Mesenchymal stem cell (in vitro differentiated cells and primary cell): ENCODE measurements around the gene BAD.

Experiments
- DNase-seq: peaks from one replicate; pipeline ENCODE4 v3.0.0-alpha.2; 2013
- H2AFZ ChIP-seq: one replicate; pipeline ENCODE4 v1.6.1; 2013; ENCODE audit warnings: low read depth, mild to moderate bottlenecking, control low read depth, inconsistent platforms, low read length, moderate library complexity
- H2AK5ac ChIP-seq: 2 replicates; pipeline ENCODE4 v1.6.1; 2013; ENCODE audit warnings: low read length, moderate library complexity, mild to moderate bottlenecking, inconsistent platforms; ENCODE audit not compliant: severe bottlenecking
- H2BK120ac ChIP-seq: one replicate; pipeline ENCODE4 v1.6.1; 2013; ENCODE audit warnings: low read depth, mild to moderate bottlenecking, inconsistent platforms, low read length, moderate library complexity
- H2BK12ac ChIP-seq, 2 experiments: one replicate each; pipeline ENCODE4 v1.6.1; 2013; ENCODE audit warnings: inconsistent platforms in 2 of 2, low read length in 2 of 2, mild to moderate bottlenecking in 2 of 2, moderate library complexity in 2 of 2, control low read depth in 1 of 2
- H2BK15ac ChIP-seq: one replicate; pipeline ENCODE4 v1.6.1; 2013; ENCODE audit warnings: mild to moderate bottlenecking, low read depth, inconsistent platforms; ENCODE audit not compliant: poor library complexity, severe bottlenecking
- H2BK5ac ChIP-seq: 2 replicates; pipeline ENCODE4 v1.6.1; 2013; ENCODE audit warnings: low read depth, mild to moderate bottlenecking, low read length, control low read depth, inconsistent platforms; ENCODE audit not compliant: poor library complexity, severe bottlenecking
- H3K14ac ChIP-seq, 2 experiments: one replicate each; pipeline ENCODE4 v1.6.1; 2013; ENCODE audit warnings: inconsistent platforms in 2 of 2, low read length in 2 of 2, control low read depth in 1 of 2, mild to moderate bottlenecking in 1 of 2, moderate library complexity in 1 of 2
- H3K18ac ChIP-seq, 2 experiments: one replicate each; pipeline ENCODE4 v1.6.1; 2013; ENCODE audit warnings: inconsistent platforms in 2 of 2, low read length in 2 of 2, control low read depth in 1 of 2, low read depth in 1 of 2, mild to moderate bottlenecking in 1 of 2
- H3K23ac ChIP-seq, 2 experiments: one replicate each; pipeline ENCODE4 v1.6.1; 2013; ENCODE audit warnings: inconsistent platforms in 2 of 2, low read length in 2 of 2, mild to moderate bottlenecking in 2 of 2, moderate library complexity in 2 of 2, control low read depth in 1 of 2
- H3K27ac ChIP-seq: 2 replicates; pipeline ENCODE4 v1.5.1; 2013; ENCODE audit warnings: mild to moderate bottlenecking, moderate library complexity, low read length, control low read depth, inconsistent platforms; ENCODE audit not compliant: poor library complexity, severe bottlenecking
- H3K27me3 ChIP-seq, 2 experiments: 2 replicates each; pipeline versions ENCODE4 v1.6.1 to v1.7.0; 2013; ENCODE audit warnings: low read length in 2 of 2, mild to moderate bottlenecking in 2 of 2, moderate library complexity in 2 of 2, control low read depth in 1 of 2, inconsistent platforms in 1 of 2; ENCODE audit not compliant: control insufficient read depth in 1 of 2, insufficient read depth in 1 of 2
- H3K36me3 ChIP-seq, 2 experiments: 2 replicates each; pipeline versions ENCODE4 v1.6.1 to v1.7.0; 2013; ENCODE audit warnings: low read length in 2 of 2, control low read depth in 1 of 2, inconsistent platforms in 1 of 2, low read depth in 1 of 2, mild to moderate bottlenecking in 1 of 2; ENCODE audit not compliant: insufficient read depth in 2 of 2, control insufficient read depth in 1 of 2
- H3K4ac ChIP-seq, 2 experiments: one replicate each; pipeline ENCODE4 v1.6.1; 2013; ENCODE audit warnings: inconsistent platforms in 2 of 2, low read length in 2 of 2, mild to moderate bottlenecking in 2 of 2, moderate library complexity in 2 of 2, control low read depth in 1 of 2, low read depth in 1 of 2
- H3K4me1 ChIP-seq: 2 replicates; pipeline ENCODE4 v1.6.1; 2013; ENCODE audit warnings: low read depth, low read length, control low read depth; ENCODE audit not compliant: control insufficient read depth, insufficient read depth
- H3K4me2 ChIP-seq: 2 replicates; pipeline ENCODE4 v1.6.1; 2013; ENCODE audit warnings: low read length, mild to moderate bottlenecking, inconsistent platforms; ENCODE audit not compliant: poor library complexity, severe bottlenecking
- H3K4me3 ChIP-seq, 2 experiments: 2 replicates each; pipeline versions ENCODE4 v1.5.1 to v1.7.0; 2013; ENCODE audit warnings: low read length in 2 of 2, mild to moderate bottlenecking in 2 of 2, control low read depth in 1 of 2, low read depth in 1 of 2; ENCODE audit not compliant: insufficient read depth in 1 of 2
- H3K79me1 ChIP-seq: replicated peaks from 2 replicates; pipeline ENCODE4 v1.6.1; 2013; ENCODE audit warnings: mild to moderate bottlenecking, control low read depth, low read length, inconsistent platforms; ENCODE audit not compliant: poor library complexity, severe bottlenecking
- H3K9ac ChIP-seq: 2 replicates; pipeline ENCODE4 v1.7.0; 2013; ENCODE audit warnings: mild to moderate bottlenecking, low read length, moderate library complexity
- H3K9me3 ChIP-seq: 2 replicates; pipeline ENCODE4 v1.7.0; 2013; ENCODE audit warnings: mild to moderate bottlenecking, low read length; ENCODE audit not compliant: control insufficient read depth
- H4K8ac ChIP-seq: one replicate; pipeline ENCODE4 v1.6.1; 2013; ENCODE audit warnings: inconsistent platforms, mild to moderate bottlenecking, low read length, moderate library complexity
- H4K91ac ChIP-seq: one replicate; pipeline ENCODE4 v1.6.1; 2013; ENCODE audit warnings: mild to moderate bottlenecking, low read length, inconsistent platforms
- WGBS: methylation state at CpG from one replicate; pipeline ENCODE4 v1.1.7; 2013; ENCODE audit warnings: mixed read lengths; 5-methylcytosine and 5-hydroxymethylcytosine counted together

The BAD gene

GRCh38 chr11:64230985-64231365 is 53.5 kb downstream of the BAD start:
- no peak for DNase-seq

GRCh38 chr11:64230171-64230984 is 54.1 kb downstream of the BAD start, which contains the start of gene DNAJC4:
Gene DNAJC4 (plus strand): TSS chr11:64230548. CDS start chr11:64230855, 307 bp downstream.
- Histone ChIP-seq H4K91ac (peak within 1 kb of the TSS; percentile 95), H3K27me3 (no peaks in the 10 kb centered on the region), H3K4me3 (peak within 1 kb of the TSS; percentile 77 to 89), H4K8ac (peak within 1 kb of the TSS; percentile 95), H3K4me2 (peak within 1 kb of the TSS; percentile 91), H2BK120ac (peak within 1 kb of the TSS; percentile 73), H3K4me1 (peaks cover 54% of the 10 kb centered on the region), H3K18ac (peak within 1 kb of the TSS; percentile 84 to 93), H3K9ac (peak within 1 kb of the TSS; percentile 87), H3K14ac (peak within 1 kb of the TSS in 1 of 2 experiments; percentile 100), H2BK12ac (peak within 1 kb of the TSS; percentile 9 to 89), H3K4ac (peak within 1 kb of the TSS; percentile 37 to 94), H3K23ac (peak within 1 kb of the TSS in 1 of 2 experiments; percentile 14), H3K27ac (peak within 1 kb of the TSS; percentile 56), H3K36me3 (peaks cover under 1 to 16% of the 10 kb centered on the region in 2 experiments), H2BK15ac (peak within 1 kb of the TSS; percentile 88), H2AFZ (peak within 1 kb of the TSS; percentile 86), H2AK5ac (peak within 1 kb of the TSS; percentile 26), H2BK5ac (peak within 1 kb of the TSS; percentile 80), H3K9me3 (no peaks in the 10 kb centered on the region), H3K79me1 (peaks cover 29% of the 10 kb centered on the region)
- under 1% methylated on average over 56 of the region's 62 CpGs for WGBS
- DNase-seq: peak; percentile 93

More at GRCh38 chr11:64230985-64231365, 53.5 kb downstream of the BAD start:
- Histone ChIP-seq H2BK15ac (peak overlapping the region; percentile 44), H3K9me3 (no peaks in the 10 kb centered on the region), H3K27ac (no peak overlapping the region), H3K4me2 (peak overlapping the region; percentile 91), H3K27me3 (no peaks in the 10 kb centered on the region), H3K79me1 (peaks cover 30% of the 10 kb centered on the region), H4K8ac (peak overlapping the region; percentile 95), H2BK5ac (no peak overlapping the region), H4K91ac (peak overlapping the region; percentile 95), H3K4me1 (peaks cover 55% of the 10 kb centered on the region), H3K18ac (peak overlapping the region; percentile 84 to 93), H2BK12ac (peak overlapping the region in 1 of 2 experiments; percentile 9), H3K4me3 (peak overlapping the region; percentile 77 to 89), H3K23ac (no peak overlapping the region), H3K36me3 (peaks cover 6 to 20% of the 10 kb centered on the region in 2 experiments), H2AK5ac (peak overlapping the region; percentile 26), H3K14ac (no peak overlapping the region), H3K9ac (peak overlapping the region; percentile 87), H3K4ac (peak overlapping the region; percentile 37 to 94), H2AFZ (no peak overlapping the region), H2BK120ac (peak overlapping the region; percentile 73)
- 22% methylated on average over 7 of the region's 8 CpGs for WGBS

GRCh38 chr11:64229744-64230170 is 54.7 kb downstream of the BAD start:
- no peak overlapping the region for H2BK5ac ChIP-seq
- peak overlapping the region; percentile 81 for H2AFZ ChIP-seq
- peak overlapping the region; percentile 50 for H4K8ac ChIP-seq
- no peaks in the 10 kb centered on the region for H3K27me3 ChIP-seq
- peaks cover 0 to 17% of the 10 kb centered on the region in 2 experiments for H3K36me3 ChIP-seq
- H3K4me1 ChIP-seq: peaks cover 55% of the 10 kb centered on the region
- H3K14ac ChIP-seq: no peak overlapping the region
- H2BK12ac ChIP-seq: peak overlapping the region in 1 of 2 experiments; percentile 89
- peak overlapping the region; percentile 50 to 89 for H3K4me3 ChIP-seq
- H3K27ac ChIP-seq: peak overlapping the region; percentile 56
- no peaks in the 10 kb centered on the region for H3K9me3 ChIP-seq
- H2BK15ac ChIP-seq: no peak overlapping the region
- H3K18ac ChIP-seq: peak overlapping the region in 1 of 2 experiments; percentile 64
- H3K4ac ChIP-seq: peak overlapping the region in 1 of 2 experiments; percentile 73
- H2BK120ac ChIP-seq: no peak overlapping the region
- peak overlapping the region; percentile 91 for H3K4me2 ChIP-seq
- no peak overlapping the region for H4K91ac ChIP-seq
- 65% methylated on average over 13 of the region's 13 CpGs for WGBS
- no peak overlapping the region for H3K23ac ChIP-seq
- no peak for DNase-seq
- H3K79me1 ChIP-seq: peaks cover 24% of the 10 kb centered on the region
- H3K9ac ChIP-seq: peak overlapping the region; percentile 87
- H2AK5ac ChIP-seq: peak overlapping the region; percentile 26

- peak overlapping the region; percentile 87 for H3K9ac ChIP-seq
- H3K36me3 ChIP-seq: peaks cover 1 to 22% of the 10 kb centered on the region in 2 experiments
- whole genome bisulfite sequencing: 95% methylated on average over 12 of the region's 12 CpGs
- peaks cover 61% of the 10 kb centered on the region for H3K4me1 ChIP-seq
- H3K4me3 ChIP-seq: no peak overlapping the region
- H2AFZ ChIP-seq: no peak overlapping the region
- no peak overlapping the region for H3K4me2 ChIP-seq
- no peak overlapping the region for H3K23ac ChIP-seq
- H3K79me1 ChIP-seq: peaks cover 29% of the 10 kb centered on the region
- H3K27ac ChIP-seq: no peak overlapping the region
- H4K91ac ChIP-seq: no peak overlapping the region
- no peak for DNase-seq
- no peak overlapping the region for H2BK15ac ChIP-seq
- H2BK12ac ChIP-seq: peak overlapping the region in 1 of 2 experiments; percentile 66
- no peak overlapping the region for H3K4ac ChIP-seq
- no peaks in the 10 kb centered on the region for H3K9me3 ChIP-seq
- no peaks in the 10 kb centered on the region for H3K27me3 ChIP-seq
- H2BK5ac ChIP-seq: no peak overlapping the region
- no peak overlapping the region for H2BK120ac ChIP-seq
- H2AK5ac ChIP-seq: peak overlapping the region; percentile 26
- H4K8ac ChIP-seq: no peak overlapping the region
- peak overlapping the region in 1 of 2 experiments; percentile 41 for H3K18ac ChIP-seq
- H3K14ac ChIP-seq: no peak overlapping the region
These were observed 55.2 kb downstream of the BAD start for GRCh38 chr11:64229090-64229743.
